NCI-H2029 treated with DMSO at 0.1 percent for 48 hours (cell line): Measurements from ENCODE around the gene PRXL2C.
"Not testable (repeated sequence)": the region's sequence is repeated elsewhere in the genome, so short reads cannot be mapped to it uniquely, and the experiment has no call there.

Experiments used
- DNase-seq: peaks from one replicate; lab custom pipeline; 2025; lab: John Stamatoyannopoulos, UW

The PRXL2C gene

GRCh38 chr9:96649620-96650324 lies 5.3 kb downstream of the PRXL2C start:
- DNase-seq, result no peak

GRCh38 chr9:96646081-96646991 lies 8.8 kb downstream of the PRXL2C start:
- no peak for DNase-seq

- peak; percentile 58 for DNase-seq
Measured at GRCh38 chr9:96644137-96644536, 11.0 kb downstream of the PRXL2C start.

- DNase-seq, result no peak
Measured at GRCh38 chr9:96641514-96641913, 13.6 kb downstream of the PRXL2C start.

- no peak for DNase-seq
Measured at GRCh38 chr9:96638606-96639364, 16.3 kb downstream of the PRXL2C start.

- no peak for DNase-seq
Measured at GRCh38 chr9:96636368-96636767, 18.7 kb downstream of the PRXL2C start.

- not testable (repeated sequence) for DNase-seq
Measured at GRCh38 chr9:96633579-96633978, 21.5 kb downstream of the PRXL2C start.

GRCh38 chr9:96626912-96627311 lies 28.2 kb downstream of the PRXL2C start:
- no peak for DNase-seq

GRCh38 chr9:96621618-96622017 lies 33.5 kb downstream of the PRXL2C start:
- no peak for DNase-seq

GRCh38 chr9:96620832-96621269 lies 34.3 kb downstream of the PRXL2C start:
- DNase-seq, result no peak

GRCh38 chr9:96620181-96620514 lies 35.0 kb downstream of the PRXL2C start:
- no peak for DNase-seq

GRCh38 chr9:96619491-96620180 lies 35.5 kb downstream of the PRXL2C start, which contains the start of gene CDC14B:
Gene CDC14B, minus strand, starts transcription at chr9:96619843. Its CDS starts 465 bp downstream, at chr9:96619378.
- DNase-seq, result peak; percentile 78

GRCh38 chr9:96619124-96619465 lies 36.0 kb downstream of the PRXL2C start:
- DNase-seq, result no peak

- DNase-seq, result peak; percentile 5
Measured at GRCh38 chr9:96618209-96619123, 36.7 kb downstream of the PRXL2C start.

- DNase-seq, result no peak
Measured at GRCh38 chr9:96617439-96618185, 37.5 kb downstream of the PRXL2C start.

- DNase-seq, result no peak
Measured at GRCh38 chr9:96616817-96617438, 38.2 kb downstream of the PRXL2C start.

- no peak for DNase-seq
Measured at GRCh38 chr9:96615411-96615810, 39.7 kb downstream of the PRXL2C start.

- not testable (repeated sequence) for DNase-seq
Measured at GRCh38 chr9:96614664-96615063, 40.5 kb downstream of the PRXL2C start.

GRCh38 chr9:96612966-96613589 lies 42.0 kb downstream of the PRXL2C start:
- peak; percentile 8 for DNase-seq
